ENCODE data around the gene RAD51D.

- TF ChIP-seq CTCF (IDR thresholded peaks at IDR 0.05) = no peak
- no peak for TF ChIP-seq POLR2A (IDR thresholded peaks at IDR 0.05)
Observed at GRCh38 chr17:35044181-35044580, 75.5 kb downstream of the RAD51D start.
